GM21390 (cell line): ENCODE results near the gene CPA3.

Experiments used
- ATAC-seq: cut with Tn5 transposase; IDR thresholded peaks from one replicate; pipeline ENCODE4 v1.9.1; 2021; ENCODE audit not compliant: unreplicated experiment

Gene CPA3, protein sequence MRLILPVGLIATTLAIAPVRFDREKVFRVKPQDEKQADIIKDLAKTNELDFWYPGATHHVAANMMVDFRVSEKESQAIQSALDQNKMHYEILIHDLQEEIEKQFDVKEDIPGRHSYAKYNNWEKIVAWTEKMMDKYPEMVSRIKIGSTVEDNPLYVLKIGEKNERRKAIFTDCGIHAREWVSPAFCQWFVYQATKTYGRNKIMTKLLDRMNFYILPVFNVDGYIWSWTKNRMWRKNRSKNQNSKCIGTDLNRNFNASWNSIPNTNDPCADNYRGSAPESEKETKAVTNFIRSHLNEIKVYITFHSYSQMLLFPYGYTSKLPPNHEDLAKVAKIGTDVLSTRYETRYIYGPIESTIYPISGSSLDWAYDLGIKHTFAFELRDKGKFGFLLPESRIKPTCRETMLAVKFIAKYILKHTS

DNA sequence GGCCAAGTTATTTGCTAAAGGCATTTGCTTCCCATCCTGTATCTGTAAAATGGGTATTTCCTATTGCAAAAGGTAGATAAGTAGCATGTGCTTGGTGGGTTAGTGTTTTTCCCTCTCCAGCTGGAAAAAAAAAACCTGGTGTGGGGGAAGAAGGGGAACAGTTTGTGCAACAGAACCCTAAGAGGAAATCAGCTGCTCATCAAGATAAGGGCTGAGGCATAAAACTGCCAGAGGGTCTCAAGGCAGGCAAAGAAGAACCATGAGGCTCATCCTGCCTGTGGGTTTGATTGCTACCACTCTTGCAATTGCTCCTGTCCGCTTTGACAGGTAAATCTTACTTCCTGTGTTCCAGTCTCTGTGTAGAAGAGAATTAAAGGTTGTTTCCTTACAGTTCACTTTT lies at the start of gene CPA3:
TSS of gene CPA3 (plus strand) at position 248 of the 400 bp plus-strand sequence. CDS start at position 260, 12 bp downstream.
- no peak for ATAC-seq

DNA sequence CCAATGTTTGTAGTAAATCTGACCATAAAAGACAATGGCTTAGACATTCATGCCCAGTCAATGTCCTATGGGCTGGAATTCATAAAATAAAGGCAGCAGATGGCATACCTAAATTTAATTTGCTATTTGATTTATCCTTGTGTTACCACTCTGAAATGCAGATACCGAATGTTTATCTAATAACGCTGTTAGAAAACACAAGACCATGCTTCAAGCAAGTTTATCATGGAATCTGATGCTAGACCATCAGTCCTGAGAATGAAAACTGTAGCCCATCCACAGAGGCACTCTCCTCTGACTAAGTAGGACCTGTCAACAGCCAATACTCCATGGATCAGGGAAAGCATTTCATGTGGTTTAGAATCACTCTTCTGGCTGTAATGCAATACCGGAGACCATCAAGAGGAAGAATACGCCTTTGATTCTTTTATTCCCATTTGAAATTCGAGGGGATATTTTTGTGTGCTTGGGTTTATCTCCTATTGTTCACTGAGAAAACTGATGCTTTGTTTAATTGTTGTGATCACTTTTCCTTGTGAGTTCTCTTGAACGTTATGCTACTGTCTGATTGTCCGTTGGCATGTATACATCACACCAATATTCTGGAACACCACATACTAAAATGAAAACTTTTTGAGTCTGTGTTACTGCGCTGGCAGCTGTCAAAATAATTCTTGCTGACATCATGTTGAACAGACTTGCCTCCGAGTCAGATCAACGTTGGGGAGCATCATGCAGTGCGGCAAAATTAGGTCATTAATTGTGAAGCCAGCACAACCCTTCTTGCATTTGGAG lies 49.6 kb upstream of the CPA3 start:
- ATAC-seq: no peak

DNA sequence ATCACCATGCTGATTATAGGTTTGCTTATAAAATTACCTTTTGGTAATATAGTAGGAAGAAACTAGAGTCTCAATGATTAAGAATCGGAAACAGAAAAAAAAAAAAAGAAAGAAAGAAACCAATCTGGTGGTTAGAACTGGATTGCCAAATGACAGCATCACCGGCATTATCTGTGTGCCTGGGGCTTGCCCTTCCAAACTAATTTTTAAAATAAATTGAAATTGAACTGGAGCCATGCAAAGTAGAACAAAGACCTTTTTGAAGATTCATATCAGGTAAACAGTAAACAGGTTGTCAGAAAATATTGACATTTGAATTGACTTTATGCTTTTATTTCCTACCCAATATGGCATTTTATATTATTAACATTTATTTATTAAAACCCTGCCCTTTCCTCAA lies 48.7 kb upstream of the CPA3 start:
- no peak for ATAC-seq

DNA sequence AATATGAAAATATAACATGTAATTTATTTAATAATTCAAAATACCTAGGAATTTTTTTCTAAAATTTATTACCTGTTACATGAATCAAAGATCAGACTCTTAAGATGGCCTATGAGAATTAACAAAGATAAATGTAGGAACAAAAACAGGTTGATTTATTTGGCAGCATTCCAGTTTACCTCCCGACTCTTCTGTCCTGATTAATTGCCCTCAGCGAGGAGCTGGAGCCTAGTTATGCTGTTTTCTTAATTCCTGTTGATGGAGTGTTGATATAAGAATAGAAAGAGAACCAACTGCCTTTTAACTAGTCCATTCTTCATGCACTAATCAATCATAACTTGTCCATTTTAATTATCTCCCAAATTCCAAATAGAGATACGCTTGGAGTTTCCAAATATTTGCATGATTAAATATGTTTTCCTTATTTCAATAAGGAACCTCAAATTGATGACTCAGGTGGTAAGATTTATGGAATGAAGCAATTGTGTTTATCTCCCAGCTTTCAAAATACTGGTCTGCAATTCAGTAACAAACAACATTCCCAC lies 48.0 kb upstream of the CPA3 start:
- ATAC-seq: no peak

DNA sequence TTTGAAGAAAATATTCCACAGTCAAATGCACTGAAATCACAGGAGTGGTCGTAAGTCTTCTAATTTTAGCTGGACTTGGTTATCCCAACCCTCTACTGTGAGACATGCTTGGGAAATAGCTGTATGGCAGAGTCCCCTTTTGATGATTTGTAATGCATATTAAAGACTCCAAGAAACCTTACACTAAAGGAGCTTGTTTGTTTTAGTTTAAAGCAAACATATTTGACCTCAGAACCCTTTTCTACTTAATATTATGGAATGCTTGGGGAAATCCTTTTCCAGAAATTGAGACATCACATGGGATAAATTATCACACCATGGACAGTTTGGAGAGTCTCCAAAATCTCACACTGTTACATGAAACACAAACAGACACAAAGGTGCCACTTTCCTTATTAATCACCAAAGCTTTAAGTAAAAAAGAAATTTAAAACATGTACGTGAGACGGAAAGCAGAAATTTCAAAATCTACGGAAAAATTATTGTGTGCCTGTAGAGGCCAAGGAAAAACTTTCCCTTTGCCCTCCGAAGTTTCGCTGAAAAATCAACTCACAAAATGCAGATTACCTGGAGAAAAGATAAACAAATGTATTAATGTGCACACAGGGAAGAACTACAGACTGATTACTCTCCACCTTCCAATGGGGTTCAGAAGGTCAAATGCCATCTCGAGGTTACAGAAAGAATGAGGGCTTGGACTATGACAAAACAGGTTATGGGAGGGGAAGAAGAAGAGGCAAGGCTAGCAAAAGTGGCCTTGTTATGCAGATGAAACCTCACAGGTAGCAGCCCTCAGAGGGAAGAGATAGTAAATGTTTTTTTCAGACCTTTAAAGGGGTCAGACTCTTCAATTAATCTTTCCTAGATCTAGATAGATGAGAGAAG lies 44.5 kb upstream of the CPA3 start:
- ATAC-seq: no peak

DNA sequence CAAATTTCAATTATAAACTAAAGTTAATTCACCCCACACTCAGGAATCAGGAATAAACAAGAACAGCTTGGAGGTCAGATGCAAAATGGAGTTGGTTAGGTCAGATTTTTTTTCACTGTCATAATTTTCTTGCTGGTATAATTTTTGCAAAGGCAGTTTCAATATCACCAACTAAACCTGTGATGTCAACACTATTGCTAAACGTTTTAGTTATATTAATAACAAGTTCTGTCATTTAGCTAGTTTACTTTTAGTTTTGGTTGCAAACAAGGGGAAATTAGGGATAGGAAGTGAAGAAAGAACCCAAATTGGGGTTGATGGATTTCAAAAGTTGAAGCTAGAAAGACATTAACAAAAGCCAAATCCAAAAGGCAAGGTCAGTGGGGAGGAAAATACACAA lies 42.1 kb upstream of the CPA3 start:
- ATAC-seq: no peak

DNA sequence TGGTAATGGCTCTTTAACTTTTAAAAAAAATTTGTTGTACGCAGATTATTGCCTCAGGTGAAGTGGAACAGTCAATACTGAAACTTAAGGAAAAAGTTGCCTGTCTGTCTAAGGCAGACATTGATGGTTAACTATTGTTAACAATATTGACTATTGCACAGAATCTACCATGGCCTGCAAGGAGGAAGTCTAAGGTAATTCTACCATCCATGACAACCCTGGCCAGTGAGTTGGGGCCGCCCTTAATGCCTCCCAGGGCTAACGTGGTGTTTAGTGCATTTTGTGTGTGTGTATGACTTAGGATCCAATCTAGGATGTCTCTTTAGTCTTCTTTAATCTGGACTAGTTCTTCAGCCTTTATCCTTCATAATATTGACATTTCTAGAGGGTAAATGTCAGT lies 39.6 kb upstream of the CPA3 start:
- no peak for ATAC-seq

DNA sequence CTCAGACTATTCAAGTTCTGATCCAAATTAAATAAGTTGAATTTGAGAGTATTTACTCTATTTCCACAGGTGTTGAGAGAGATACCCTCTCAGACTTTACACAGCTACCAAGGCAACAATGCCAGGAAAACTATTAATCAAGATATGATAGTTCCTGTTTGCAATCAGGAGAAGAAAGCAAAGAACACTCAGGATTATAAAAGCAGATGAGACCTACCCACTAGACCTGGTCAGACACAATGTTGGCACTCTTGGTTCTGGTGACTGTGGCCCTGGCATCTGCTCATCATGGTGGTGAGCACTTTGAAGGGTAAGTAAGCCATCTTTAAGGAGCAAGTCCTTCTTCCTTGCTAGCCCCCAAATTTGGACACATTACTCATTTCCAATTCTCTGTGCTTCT lies 37.5 kb upstream of the CPA3 start, which contains the start of gene CPB1:
TSS of gene CPB1 (plus strand) at position 227 of the 400 bp plus-strand sequence. CDS start at position 240, 13 bp downstream.
- no peak for ATAC-seq

DNA sequence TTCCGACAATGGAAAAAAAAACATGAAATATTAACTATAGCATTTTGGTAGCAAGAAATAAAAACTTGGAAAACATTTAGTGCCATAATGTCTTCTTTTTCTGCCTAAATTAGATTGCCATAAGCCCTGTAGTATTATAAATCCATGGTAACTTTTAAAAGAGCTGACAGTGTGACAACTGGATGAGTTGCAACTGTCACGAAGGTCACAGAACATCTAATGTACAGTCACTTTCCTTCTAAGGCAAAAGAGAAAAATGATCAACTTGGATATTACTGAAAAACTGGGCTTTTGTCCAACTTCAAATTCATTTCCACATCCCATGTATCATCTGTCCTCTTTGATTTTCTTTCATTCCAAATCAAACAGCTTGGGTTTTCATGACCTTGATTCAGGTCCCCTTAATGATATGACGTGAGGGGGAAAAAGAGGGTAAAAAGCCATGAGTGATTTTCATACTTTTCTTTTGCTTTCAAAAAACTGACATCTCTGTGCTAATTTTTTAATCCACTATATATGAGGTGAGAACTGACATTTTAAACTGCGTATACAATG lies 36.9 kb upstream of the CPA3 start:
- no peak for ATAC-seq

DNA sequence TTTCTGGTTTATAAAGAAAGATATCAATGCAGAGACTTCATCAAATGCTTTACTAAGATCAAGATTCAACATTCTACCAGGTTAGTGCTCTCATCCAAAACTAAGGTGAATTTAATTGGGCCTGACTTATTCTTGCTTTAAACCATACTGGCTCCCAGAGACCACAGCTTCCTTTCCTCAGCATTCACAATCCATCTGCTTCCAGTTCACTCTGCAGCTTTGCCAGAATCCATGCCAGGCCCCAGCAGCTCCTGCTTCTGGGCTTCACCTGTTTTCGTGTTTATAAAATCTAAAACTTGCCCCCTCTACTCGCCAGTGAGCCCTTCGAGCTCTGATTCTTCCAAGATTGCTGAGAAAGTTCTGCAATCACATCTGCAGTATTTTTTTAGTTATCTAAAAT lies 35.2 kb upstream of the CPA3 start:
- ATAC-seq: no peak

DNA sequence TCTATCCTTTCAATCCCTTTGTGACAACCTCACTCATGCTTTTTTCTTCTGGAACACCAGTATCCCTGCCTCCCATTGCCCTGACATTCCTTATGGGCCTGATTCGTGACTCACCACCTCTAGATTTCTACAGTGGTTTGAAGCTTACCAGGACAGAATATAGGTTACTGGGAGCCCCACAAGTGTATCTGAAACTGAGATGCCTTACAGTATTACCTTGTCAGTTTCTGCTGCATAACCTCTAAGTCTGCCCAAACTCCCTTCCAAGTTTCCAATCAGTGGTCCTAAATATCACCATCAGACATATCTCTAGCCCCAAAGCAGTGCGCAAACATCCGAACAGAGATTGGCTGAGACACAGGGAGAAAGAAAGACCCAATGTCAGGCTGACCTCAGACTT lies 31.9 kb upstream of the CPA3 start:
- no peak for ATAC-seq

DNA sequence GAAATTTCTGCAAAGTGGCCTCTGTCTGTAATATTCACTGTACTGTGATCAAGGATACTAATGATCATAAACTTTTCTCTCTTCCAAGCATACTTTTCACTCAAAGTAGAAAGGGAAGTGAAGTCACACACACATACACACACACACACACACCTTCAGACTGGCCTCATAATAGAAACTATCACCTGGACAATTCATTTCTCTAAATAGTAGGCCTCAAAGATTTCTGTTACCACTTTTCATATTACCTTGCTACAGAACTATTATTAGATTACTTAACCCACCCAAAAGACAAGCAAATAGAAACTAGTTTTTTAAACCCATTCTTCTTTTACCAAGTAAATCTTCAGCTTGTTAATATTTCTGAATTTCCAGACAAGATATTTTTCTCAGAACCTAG lies 25.3 kb upstream of the CPA3 start:
- ATAC-seq: peak; percentile 87

DNA sequence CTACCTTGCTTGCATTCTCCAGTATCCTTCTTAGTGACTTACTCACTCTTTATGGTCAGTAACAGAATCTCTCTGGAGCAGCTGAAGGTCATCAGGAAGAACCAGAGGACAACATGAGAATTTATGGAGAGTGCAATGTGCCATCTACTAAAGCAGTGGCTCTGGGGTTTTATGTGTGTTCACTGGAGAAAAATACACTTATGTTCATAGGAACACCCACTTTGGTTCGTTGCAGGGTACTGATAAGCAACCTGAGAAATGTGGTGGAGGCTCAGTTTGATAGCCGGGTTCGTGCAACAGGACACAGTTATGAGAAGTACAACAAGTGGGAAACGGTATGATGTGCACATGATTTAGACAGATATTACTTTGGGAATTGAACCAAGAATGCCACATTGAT lies 24.6 kb upstream of the CPA3 start:
- no peak for ATAC-seq

DNA sequence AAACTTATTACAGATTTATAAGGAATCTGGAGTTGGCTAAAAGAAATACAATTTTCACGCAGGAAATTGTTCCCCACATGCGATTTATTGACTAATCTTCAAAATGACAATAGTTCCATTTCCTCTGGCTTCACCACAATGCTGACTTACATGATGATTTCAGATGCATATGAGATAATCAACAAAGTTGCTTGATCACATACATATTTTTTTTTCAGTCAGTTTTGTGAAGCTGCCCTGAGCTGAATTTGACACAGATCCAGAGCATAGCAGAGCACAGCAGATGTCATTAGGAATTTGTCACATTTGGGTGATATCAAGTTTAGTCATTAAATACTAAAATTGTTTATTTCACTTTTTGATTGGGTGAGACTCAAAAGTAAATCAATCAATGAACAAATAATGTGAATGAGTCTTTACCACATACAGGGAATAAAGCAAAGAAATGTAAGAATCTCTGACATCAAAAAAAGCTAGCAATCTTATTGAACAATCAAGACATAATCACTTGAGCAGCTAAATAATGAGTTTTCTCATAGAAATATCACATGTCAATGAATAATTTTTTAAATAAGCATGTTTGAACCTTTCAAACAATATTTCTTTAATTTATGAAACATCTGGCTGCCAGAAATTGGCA lies 19.2 kb upstream of the CPA3 start:
- ATAC-seq: no peak

DNA sequence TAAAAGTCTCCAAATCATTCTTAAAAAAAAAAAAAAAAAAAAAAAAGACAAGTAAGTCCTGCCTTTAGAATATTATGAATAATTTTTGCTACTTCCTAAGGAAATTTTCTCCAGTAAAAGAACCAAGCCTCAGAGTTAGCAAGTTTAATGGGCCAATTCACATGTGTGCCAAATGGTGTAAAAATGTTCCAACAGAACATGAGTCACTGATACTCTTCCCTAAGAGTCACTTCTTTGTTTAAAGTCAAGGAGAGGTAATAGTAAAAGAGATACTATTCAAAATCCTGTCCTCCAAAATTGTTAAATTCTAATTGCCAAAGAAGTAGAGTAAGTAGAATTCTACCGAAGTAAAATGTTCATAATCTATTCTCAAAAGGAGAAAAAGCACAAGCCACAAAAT lies 17.7 kb upstream of the CPA3 start:
- no peak for ATAC-seq

DNA sequence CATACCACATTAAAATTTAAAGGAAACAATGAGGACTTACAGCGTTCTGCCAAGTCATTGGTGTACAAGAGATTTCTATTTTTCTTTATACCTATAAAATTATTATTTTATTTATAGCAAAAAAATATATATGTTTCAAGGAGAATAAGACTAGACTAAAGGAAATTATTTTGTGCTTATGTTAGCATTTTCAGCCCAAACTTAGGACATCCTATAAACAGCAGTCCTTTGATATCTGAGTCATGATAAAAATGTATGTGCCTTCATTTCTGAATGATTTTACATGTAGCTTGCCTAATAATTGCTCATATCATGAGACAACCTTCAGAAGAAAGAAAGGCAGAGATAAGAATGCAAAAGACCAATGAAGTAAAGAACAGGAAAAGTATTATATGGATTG lies 16.7 kb upstream of the CPA3 start:
- no peak for ATAC-seq

DNA sequence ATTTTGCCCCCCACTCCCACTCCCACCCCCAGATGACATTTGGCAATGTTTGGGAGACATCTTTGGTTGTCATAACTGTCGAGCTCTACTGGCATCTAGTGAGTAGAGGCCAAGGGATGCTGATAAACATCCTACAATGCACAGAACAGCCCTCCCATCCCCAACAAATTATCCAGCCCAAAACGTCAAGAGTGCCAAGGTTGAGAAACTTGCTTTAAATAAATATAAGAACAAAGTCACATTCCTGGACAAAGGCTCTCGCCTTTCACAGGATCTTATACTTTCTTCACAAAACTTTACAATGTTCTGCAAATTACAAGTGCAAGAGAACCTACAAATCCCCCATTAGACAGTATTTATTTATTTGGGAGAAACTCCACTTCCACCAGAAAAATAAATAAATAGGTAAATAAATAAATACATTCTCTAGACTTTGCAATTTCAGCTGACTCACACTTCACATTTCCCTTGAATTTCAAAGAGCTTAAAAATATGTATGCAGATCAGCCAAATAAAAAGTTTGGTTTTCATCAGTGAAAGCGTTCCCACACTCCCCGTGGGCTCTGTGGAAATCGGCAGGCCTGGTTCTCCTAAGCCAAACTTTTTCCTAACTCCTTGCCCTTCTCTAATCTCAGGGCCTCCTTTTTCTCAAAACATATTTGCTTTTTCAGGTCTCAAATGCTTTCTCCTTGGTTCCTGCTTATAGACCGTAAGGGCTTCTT lies 12.7 kb upstream of the CPA3 start:
- ATAC-seq: no peak

DNA sequence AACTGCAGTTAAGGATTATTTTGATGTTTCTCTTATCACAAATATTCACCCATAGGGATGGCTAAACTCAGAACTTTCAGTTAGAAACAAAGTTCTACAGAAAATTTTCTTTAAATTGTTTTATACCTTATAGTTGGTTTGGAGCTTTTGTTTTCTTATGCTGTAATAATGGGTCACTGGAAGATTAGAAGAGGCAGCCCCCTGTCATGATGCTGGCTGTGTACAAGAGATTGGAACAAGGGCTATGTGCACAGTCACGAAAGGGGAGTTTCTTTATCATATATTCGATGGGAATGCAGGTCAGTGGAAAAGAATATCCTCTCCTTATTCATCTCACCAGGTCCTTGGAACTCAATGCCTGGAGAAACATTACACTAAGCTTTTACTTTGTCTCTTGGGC lies 12.0 kb upstream of the CPA3 start:
- ATAC-seq: no peak

DNA sequence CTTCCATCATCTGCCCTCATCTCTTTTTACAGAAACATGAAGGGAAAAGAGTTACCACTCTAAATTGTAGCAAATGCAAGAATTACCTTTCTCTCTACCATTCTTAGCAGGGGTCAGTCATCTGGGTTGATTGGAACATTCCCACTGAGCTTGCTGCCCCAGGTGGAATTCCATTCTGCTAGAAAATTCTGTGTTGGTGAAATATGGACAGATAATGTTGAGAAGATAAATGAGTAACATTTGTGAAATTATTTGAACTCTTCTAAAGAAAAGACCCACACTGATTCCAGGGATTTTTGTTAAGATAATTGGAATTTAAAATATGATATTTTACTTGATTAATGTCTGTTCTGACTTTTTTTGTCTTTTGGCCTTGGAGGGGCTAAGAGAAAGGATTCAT lies 11.0 kb upstream of the CPA3 start:
- ATAC-seq: no peak

DNA sequence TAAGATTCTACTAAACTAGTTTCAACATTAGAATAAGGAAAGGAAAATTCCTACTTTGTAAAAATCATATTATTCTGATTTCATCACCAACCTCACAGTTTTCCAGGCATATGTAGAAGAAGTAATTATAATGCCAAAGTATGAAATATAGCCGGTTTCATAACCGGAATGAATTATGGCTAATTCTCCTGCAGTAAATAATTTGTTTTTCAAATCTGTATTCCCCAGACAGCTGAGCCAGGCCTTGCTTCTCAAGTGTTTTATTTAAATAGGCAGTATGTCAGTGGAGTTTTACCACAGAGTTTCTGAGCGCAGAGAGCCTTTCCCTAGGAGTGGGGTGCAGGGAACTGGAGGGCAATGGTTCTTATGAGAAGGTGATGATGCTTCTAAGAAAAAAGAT lies 8.7 kb upstream of the CPA3 start:
- ATAC-seq: no peak
